NB4 (cell line): Measurements from ENCODE around the gene ANP32A.

ENCODE experiments used
- CTCF ChIP-seq: IDR thresholded peaks from one replicate; pipeline ENCODE4 v1.5.1; 2012; ENCODE audit warnings: low read depth, low read length
- POLR2A ChIP-seq: IDR thresholded peaks from 2 replicates; pipeline ENCODE4 v1.6.1; 2011; ENCODE audit warnings: mild to moderate bottlenecking; ENCODE audit not compliant: insufficient read length; ENCODE audit errors: extremely low read depth
- TF ChIP-seq, protein P1 (sequence below): IDR thresholded peaks from 2 replicates; pipeline ENCODE4 v1.6.1; 2011; ENCODE audit warnings: low read depth, low read length

GRCh38 chr15:68812069-68812468 is 8.6 kb downstream of the ANP32A start:
- TF ChIP-seq CTCF (no peak), POLR2A (no peak)
- TF ChIP-seq, protein P1, sequence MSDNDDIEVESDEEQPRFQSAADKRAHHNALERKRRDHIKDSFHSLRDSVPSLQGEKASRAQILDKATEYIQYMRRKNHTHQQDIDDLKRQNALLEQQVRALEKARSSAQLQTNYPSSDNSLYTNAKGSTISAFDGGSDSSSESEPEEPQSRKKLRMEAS = no peak
